HFF-Myc (cell line): ENCODE data around the gene CLMN.
"Not testable (repeated sequence)": the region's sequence is repeated elsewhere in the genome, so short reads cannot be mapped to it uniquely, and the experiment has no call there.

Source experiments
- DNase-seq: peaks from one replicate; pipeline ENCODE4 v3.0.0-alpha.2; 2011; ENCODE audit warnings: low read depth; ENCODE audit errors: extremely low read depth
- H3K4me3 ChIP-seq: replicated peaks from 2 replicates; pipeline ENCODE4 v1.5.1; 2011; ENCODE audit warnings: low read depth, mild to moderate bottlenecking, control low read depth, low read length
- TF ChIP-seq, protein P1 (sequence below): IDR thresholded peaks from 2 replicates; pipeline ENCODE4 v1.5.1; 2012; ENCODE audit warnings: mild to moderate bottlenecking, low read depth, low read length, control low read depth; ENCODE audit errors: missing control alignments

The CLMN gene

DNA sequence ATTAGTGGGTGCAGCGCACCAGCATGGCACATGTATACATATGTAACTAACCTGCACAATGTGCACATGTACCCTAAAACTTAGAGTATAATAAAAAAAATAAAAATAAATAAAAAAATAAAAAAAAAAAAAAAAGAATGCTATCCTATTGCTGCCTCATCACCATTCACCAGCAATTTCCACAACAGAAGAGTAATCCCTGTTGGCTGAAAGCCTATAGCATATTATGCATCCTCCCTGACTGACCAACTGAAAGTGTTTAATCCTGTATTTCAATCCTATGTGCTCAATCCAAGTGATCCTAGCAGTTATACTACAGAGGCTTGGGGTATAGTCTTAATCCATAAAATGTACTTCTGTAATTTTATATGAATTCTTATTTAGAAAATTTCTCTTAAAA lies 180.8 kb downstream of the CLMN start:
- H3K4me3 ChIP-seq, result no peak overlapping the region
- TF ChIP-seq, protein P1, sequence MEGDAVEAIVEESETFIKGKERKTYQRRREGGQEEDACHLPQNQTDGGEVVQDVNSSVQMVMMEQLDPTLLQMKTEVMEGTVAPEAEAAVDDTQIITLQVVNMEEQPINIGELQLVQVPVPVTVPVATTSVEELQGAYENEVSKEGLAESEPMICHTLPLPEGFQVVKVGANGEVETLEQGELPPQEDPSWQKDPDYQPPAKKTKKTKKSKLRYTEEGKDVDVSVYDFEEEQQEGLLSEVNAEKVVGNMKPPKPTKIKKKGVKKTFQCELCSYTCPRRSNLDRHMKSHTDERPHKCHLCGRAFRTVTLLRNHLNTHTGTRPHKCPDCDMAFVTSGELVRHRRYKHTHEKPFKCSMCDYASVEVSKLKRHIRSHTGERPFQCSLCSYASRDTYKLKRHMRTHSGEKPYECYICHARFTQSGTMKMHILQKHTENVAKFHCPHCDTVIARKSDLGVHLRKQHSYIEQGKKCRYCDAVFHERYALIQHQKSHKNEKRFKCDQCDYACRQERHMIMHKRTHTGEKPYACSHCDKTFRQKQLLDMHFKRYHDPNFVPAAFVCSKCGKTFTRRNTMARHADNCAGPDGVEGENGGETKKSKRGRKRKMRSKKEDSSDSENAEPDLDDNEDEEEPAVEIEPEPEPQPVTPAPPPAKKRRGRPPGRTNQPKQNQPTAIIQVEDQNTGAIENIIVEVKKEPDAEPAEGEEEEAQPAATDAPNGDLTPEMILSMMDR, result no peak
- DNase-seq, result no peak

GRCh38 chr14:95138455-95138854 lies 181.3 kb downstream of the CLMN start:
- DNase-seq, H3K4me3 ChIP-seq: not testable (repeated sequence)

- TF ChIP-seq, protein P1, result no peak
- no peak for DNase-seq
- H3K4me3 ChIP-seq, result no peak overlapping the region
Observed at GRCh38 chr14:95137804-95138167, 181.9 kb downstream of the CLMN start.

GRCh38 chr14:95137164-95137803 lies 182.4 kb downstream of the CLMN start:
- no peak for DNase-seq
- H3K4me3 ChIP-seq, result no peak overlapping the region
- TF ChIP-seq, protein P1, result no peak

DNA sequence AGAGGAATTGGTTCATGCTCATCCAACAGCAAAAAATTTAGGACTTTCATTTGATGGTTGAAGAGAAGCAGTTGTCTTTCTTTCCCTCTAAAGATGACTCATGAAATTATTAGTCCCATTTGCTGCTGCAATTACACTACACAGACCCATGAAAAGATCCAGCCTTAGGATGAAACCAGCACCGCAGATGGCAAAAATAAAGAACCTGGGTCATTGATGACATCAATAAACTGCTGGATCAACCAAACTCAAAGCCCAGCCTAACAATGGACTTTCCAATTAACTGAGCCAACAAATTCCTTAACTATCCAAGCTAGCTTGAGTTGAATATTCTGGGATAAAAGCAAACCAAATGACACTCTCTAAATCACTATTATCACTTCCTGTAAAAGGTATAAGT lies 183.1 kb downstream of the CLMN start:
- no peak for DNase-seq
- H3K4me3 ChIP-seq, result no peak overlapping the region
- TF ChIP-seq, protein P1, result no peak

- TF ChIP-seq, protein P1, result no peak
- H3K4me3 ChIP-seq, result no peak overlapping the region
- no peak for DNase-seq
Observed at GRCh38 chr14:95134304-95134933, 185.3 kb downstream of the CLMN start.

GRCh38 chr14:95133282-95133681 lies 186.4 kb downstream of the CLMN start:
- DNase-seq, result no peak
- TF ChIP-seq, protein P1, result no peak
- no peak overlapping the region for H3K4me3 ChIP-seq
